ENCODE data around the gene COL18A1. TPM values are rescaled to one million over a fixed set of nuclear protein-coding genes. Genes with fewer than 3 reads are reported as not detected.
A peak's percentile ranks its signal among the peaks of the same experiment; 100 is the strongest.
"Not testable (repeated sequence)": the region's sequence is repeated elsewhere in the genome, so short reads cannot be mapped to it uniquely, and the experiment has no call there.

COL18A1 gene
- total RNA-seq, 1 donor from 2014 or later: 9.5 TPM

DNA sequence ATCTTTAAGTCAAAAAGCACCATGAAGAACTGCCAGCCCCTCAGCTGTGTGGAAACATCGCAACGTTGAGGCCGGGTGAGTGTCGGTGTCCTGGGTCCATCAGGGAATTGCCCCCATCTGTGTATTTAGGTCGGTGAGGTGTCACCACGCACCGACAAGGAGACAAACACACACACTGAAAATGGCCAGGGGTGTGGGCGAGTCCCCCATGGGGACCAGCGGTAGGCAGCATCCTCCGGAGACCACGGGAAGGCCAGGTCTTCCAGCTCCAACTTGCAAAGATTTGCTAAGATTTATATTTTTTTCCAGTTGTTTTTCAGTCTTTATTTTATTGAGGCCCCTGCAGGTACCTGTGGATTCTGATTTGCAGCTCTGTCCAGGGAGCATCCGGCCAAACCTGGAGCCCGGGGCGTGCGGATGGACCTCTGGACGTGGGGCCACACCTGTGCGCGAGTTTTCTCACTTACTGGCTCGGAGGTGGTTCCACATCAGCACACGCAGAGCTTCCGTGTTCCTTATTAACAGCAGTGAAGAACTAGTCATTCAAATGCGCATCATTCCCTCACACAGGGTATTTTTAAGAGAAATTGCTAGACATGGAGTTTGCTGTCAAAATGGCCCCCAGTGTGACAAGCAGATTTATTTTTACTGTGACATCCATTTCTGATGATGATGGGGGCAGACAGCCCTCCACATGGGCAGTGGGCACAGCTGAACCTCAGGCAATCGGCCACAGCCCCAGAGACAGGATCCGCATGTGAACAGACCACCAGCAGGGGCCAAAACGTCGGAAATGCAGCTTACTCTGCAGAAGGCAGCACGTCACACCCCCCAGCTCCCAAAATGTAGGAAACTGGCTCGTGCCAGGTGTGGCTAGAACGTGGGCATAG lies 154.5 kb downstream of the COL18A1 start:
- Mint-ChIP-seq H3K4me3 (ENCODE audit: unreplicated experiment) (no peak overlapping the region), H3K4me1 (ENCODE audit: low read depth, unreplicated experiment) (peaks cover 2% of the 10 kb centered on the region), H3K9me3 (ENCODE audit: unreplicated experiment) (peaks cover 9% of the 10 kb centered on the region), H3K36me3 (ENCODE audit: unreplicated experiment) (peaks cover 24% of the 10 kb centered on the region), H3K27me3 (ENCODE audit: unreplicated experiment) (peaks cover 4% of the 10 kb centered on the region), H3K27ac (ENCODE audit: unreplicated experiment) (no peak overlapping the region)
- no peak for DNase-seq
- no peak for TF ChIP-seq CTCF (IDR thresholded peaks at IDR 0.05; ENCODE audit: partially characterized antibody, unreplicated experiment)

DNA sequence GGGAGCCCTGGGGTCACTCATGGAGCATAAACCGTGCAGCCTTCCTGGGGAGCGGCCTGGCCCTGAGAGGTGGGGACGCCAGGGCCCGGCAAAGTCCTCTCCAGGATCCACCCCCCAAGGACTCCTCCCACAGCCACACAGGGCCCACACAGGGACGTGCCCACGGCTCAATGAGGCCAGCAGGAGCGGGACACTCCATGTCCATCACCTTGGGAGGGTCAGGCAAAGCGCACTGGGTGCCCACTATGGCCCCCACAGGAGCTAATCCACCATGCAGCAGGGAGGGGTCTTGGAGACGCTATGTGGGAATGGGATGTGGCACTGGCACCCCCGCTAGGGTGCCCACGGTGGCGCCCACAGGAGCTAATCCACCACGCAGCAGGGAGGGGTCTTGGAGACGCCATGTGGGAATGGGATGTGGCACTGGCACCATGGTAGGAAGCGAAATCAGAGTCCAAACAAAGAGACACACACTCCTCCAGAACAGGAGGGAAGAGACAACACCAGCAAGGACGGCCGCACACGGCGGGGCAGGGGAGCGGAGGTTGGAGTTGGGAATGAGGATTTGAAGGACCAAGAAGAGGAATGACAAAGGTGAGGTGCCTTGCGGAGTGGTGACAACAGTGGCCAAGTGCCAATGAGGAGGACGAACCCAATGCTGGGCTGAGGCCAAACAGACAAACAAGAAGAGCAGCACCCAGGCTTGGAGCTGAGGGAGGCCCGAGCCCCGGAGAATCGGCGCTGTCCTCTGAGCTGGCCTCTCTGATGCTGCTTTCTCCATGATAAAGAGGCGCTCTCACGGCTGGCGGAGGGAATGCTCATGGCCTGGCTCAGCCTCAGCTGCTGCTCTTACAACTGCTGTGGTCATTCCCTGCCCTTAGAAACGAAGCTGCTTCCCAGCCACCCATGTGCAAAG lies 155.4 kb downstream of the COL18A1 start:
- Mint-ChIP-seq H3K4me3 (ENCODE audit: unreplicated experiment) (no peak overlapping the region), H3K27ac (ENCODE audit: unreplicated experiment) (no peak overlapping the region), H3K36me3 (ENCODE audit: unreplicated experiment) (peaks cover 24% of the 10 kb centered on the region), H3K4me1 (ENCODE audit: low read depth, unreplicated experiment) (no peaks in the 10 kb centered on the region), H3K9me3 (ENCODE audit: unreplicated experiment) (peaks cover 6% of the 10 kb centered on the region), H3K27me3 (ENCODE audit: unreplicated experiment) (peaks cover 3% of the 10 kb centered on the region)
- no peak for TF ChIP-seq CTCF (IDR thresholded peaks at IDR 0.05; ENCODE audit: partially characterized antibody, unreplicated experiment)
- DNase-seq: no peak

DNA sequence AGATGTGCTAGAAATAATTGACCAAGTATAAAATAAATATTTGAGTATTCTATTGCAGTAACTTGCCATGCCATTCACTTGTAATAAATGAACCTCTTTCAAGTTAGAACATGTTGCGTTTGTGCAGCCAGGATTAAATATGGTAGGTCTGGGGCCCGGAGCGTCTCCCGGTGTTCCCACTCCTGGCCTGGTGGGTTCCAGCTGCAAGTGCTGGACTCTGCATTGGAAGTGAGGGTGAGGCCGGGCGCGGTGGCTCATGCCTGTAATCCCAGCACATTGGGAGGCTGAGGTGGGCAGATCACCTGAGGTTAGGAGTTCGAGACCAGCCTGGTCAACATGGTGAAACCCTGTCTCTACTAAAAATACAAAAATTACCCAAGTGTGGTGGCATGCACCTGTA lies 156.3 kb downstream of the COL18A1 start:
- not testable (repeated sequence) for H3K4me3 Mint-ChIP-seq (ENCODE audit: unreplicated experiment); DNase-seq; H3K4me1 Mint-ChIP-seq (ENCODE audit: low read depth, unreplicated experiment); H3K27ac Mint-ChIP-seq (ENCODE audit: unreplicated experiment); H3K9me3 Mint-ChIP-seq (ENCODE audit: unreplicated experiment); H3K27me3 Mint-ChIP-seq (ENCODE audit: unreplicated experiment)
- H3K36me3 Mint-ChIP-seq (ENCODE audit: unreplicated experiment): peaks cover 24% of the 10 kb centered on the region

GRCh38 chr21:45562402-45562801 lies 157.4 kb downstream of the COL18A1 start:
- Mint-ChIP-seq H3K36me3 (ENCODE audit: unreplicated experiment) (peaks cover 24% of the 10 kb centered on the region), H3K9me3 (ENCODE audit: unreplicated experiment) (peaks cover 5% of the 10 kb centered on the region), H3K27me3 (ENCODE audit: unreplicated experiment) (peaks cover 3% of the 10 kb centered on the region), H3K27ac (ENCODE audit: unreplicated experiment) (no peak overlapping the region), H3K4me1 (ENCODE audit: low read depth, unreplicated experiment) (no peaks in the 10 kb centered on the region), H3K4me3 (ENCODE audit: unreplicated experiment) (no peak overlapping the region)
- no peak for TF ChIP-seq CTCF (IDR thresholded peaks at IDR 0.05; ENCODE audit: partially characterized antibody, unreplicated experiment)
- no peak for DNase-seq

DNA sequence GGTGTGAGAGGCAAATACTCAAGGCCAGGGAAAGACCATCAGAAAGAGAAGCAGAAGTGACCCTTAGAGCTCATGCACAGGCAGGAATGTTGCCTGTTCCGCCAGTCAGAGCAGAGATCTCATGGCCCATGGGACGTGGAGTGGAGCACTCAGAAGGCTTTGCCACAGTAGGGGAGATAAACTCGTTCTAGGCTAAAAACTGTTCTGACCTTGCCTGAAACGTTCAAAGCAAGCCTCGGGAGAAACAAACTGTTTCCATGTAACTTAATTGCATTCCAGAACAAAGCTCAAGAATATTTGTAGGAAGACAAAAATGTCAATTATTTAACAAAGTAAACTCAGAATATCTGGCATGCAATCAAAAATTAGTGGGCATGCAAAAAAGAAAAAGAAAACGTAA lies 158.0 kb downstream of the COL18A1 start:
- no peaks in the 10 kb centered on the region for H3K4me1 Mint-ChIP-seq (ENCODE audit: low read depth, unreplicated experiment)
- H3K36me3 Mint-ChIP-seq (ENCODE audit: unreplicated experiment): peaks cover 24% of the 10 kb centered on the region
- DNase-seq: no peak
- H3K27ac Mint-ChIP-seq (ENCODE audit: unreplicated experiment): no peak overlapping the region
- H3K9me3 Mint-ChIP-seq (ENCODE audit: unreplicated experiment): peaks cover 5% of the 10 kb centered on the region
- H3K27me3 Mint-ChIP-seq (ENCODE audit: unreplicated experiment): peaks cover 3% of the 10 kb centered on the region
- TF ChIP-seq CTCF (IDR thresholded peaks at IDR 0.05; ENCODE audit: partially characterized antibody, unreplicated experiment): no peak
- no peak overlapping the region for H3K4me3 Mint-ChIP-seq (ENCODE audit: unreplicated experiment)

Small RNA genes lying within 50 kb of the gene (microRNA-seq; reads per million reads assigned to microRNA genes)
- 6.8 reads per million, percentile 38 among the genes with 10 or more reads in this experiment for gene MIR6815 (ENCODE audit: unreplicated experiment)

Other genes starting within 250 kb of the COL18A1 start
- gene POFUT2, start 117.3 kb upstream of the COL18A1 start, total RNA-seq (ENCODE audit: unreplicated experiment): 31.9 TPM
- 53.3 TPM for gene SLC19A1, start 137.3 kb downstream of the COL18A1 start, total RNA-seq (ENCODE audit: unreplicated experiment)
- gene PCBP3, start 238.6 kb downstream of the COL18A1 start, total RNA-seq (ENCODE audit: unreplicated experiment): 72.7 TPM